Loucy (cell line): ENCODE data around the gene FAM9C.

Source experiments
- H2AFZ ChIP-seq: fragments of 200-600 bp; sonication (generic); 2 replicates; pipeline ENCODE4 v1.6.0; 2016; ENCODE audit warnings: antibody characterized with exemption, mild to moderate bottlenecking, low read length, moderate library complexity
- H3F3A ChIP-seq: fragments of 200-600 bp; 2 replicates; pipeline ENCODE4 v1.6.0; 2016; ENCODE audit warnings: antibody characterized with exemption, low read depth, mild to moderate bottlenecking
- H3K27me3 ChIP-seq: fragments of 200-600 bp; sonication (generic); 2 replicates; pipeline ENCODE4 v1.6.1; 2014; ENCODE audit warnings: low read length, mild to moderate bottlenecking; ENCODE audit not compliant: insufficient read depth, poor library complexity, severe bottlenecking
- H3K36me3 ChIP-seq: fragments of 200-600 bp; sonication (generic); 2 replicates; pipeline ENCODE4 v1.6.1; 2016; ENCODE audit warnings: low read length; ENCODE audit not compliant: insufficient read depth
- H3K4me1 ChIP-seq: fragments of 200-600 bp; sonication (generic); 2 replicates; pipeline ENCODE4 v1.5.1; 2014; ENCODE audit warnings: low read length, mild to moderate bottlenecking; ENCODE audit not compliant: insufficient read depth, poor library complexity, severe bottlenecking
- H3K4me2 ChIP-seq: fragments of 200-600 bp; sonication (generic); 2 replicates; pipeline ENCODE4 v1.6.0; 2014; ENCODE audit warnings: antibody characterized with exemption, low read length, low read depth, mild to moderate bottlenecking; ENCODE audit not compliant: poor library complexity, severe bottlenecking
- H3K4me3 ChIP-seq: fragments of 200-600 bp; sonication (generic); 2 replicates; pipeline ENCODE4 v1.5.1; 2014; ENCODE audit warnings: low read length, mild to moderate bottlenecking, mixed read lengths; ENCODE audit not compliant: poor library complexity, severe bottlenecking
- H3K79me2 ChIP-seq: fragments of 200-600 bp; sonication (generic); 2 replicates; pipeline ENCODE4 v1.6.1; 2014; ENCODE audit warnings: low read length; ENCODE audit not compliant: insufficient read depth
- H3K9ac ChIP-seq: fragments of 200-600 bp; sonication (generic); 2 replicates; pipeline ENCODE4 v1.6.0; 2014; ENCODE audit warnings: mild to moderate bottlenecking, low read depth, low read length, moderate library complexity; ENCODE audit not compliant: poor library complexity, severe bottlenecking
- H3K9me2 ChIP-seq: fragments of 200-600 bp; sonication (generic); replicated peaks from 2 replicates; pipeline ENCODE4 v1.6.1; 2016; ENCODE audit warnings: low read depth, low read length, mixed read lengths
- H3K9me3 ChIP-seq: fragments of 200-600 bp; sonication (generic); 2 replicates; pipeline ENCODE4 v1.6.1; 2014; ENCODE audit warnings: mild to moderate bottlenecking, antibody characterized with exemption, low read length, low read depth; ENCODE audit not compliant: insufficient read depth
- H4K20me1 ChIP-seq: fragments of 200-600 bp; sonication (generic); 2 replicates; pipeline ENCODE4 v1.6.0; 2014; ENCODE audit warnings: antibody characterized with exemption, low read length, mild to moderate bottlenecking; ENCODE audit not compliant: insufficient read depth, poor library complexity, severe bottlenecking
- CTCF ChIP-seq: fragments of 200-600 bp; sonication (generic); conservative IDR thresholded peaks from 2 replicates; pipeline ENCODE4 v1.5.1; 2014; ENCODE audit warnings: mild to moderate bottlenecking, antibody characterized with exemption, low read length
- EZH2phosphoT487 ChIP-seq: fragments of 200-600 bp; IDR thresholded peaks from 2 replicates; pipeline ENCODE4 v1.6.1; 2018; ENCODE audit warnings: antibody characterized with exemption, mild to moderate bottlenecking, moderate library complexity, borderline replicate concordance

Gene FAM9C

GRCh38 chrX:12986164-12986779 lies 58.1 kb downstream of the FAM9C start:
- no peaks in the 10 kb centered on the region for H3K9me3 ChIP-seq
- H2AFZ ChIP-seq: no peak overlapping the region
- H3K79me2 ChIP-seq: peaks cover 4% of the 10 kb centered on the region; the same call in 1 of the 2 replicates
- H4K20me1 ChIP-seq: no peaks in the 10 kb centered on the region
- H3F3A ChIP-seq: no peaks in the 10 kb centered on the region
- no peak overlapping the region for H3K9ac ChIP-seq
- TF ChIP-seq EZH2phosphoT487: no peak
- TF ChIP-seq CTCF: no peak
- no peak overlapping the region for H3K4me2 ChIP-seq
- no peaks in the 10 kb centered on the region for H3K27me3 ChIP-seq
- peaks cover 40% of the 10 kb centered on the region for H3K4me1 ChIP-seq
- H3K36me3 ChIP-seq: no peaks in the 10 kb centered on the region
- no peak overlapping the region for H3K4me3 ChIP-seq
- H3K9me2 ChIP-seq: no peaks in the 10 kb centered on the region
